Nephron (organoid): Measurements from ENCODE around the gene ROCK2.
A peak's percentile ranks its signal among the peaks of the same experiment; 100 is the strongest.

Source experiments
- H3K27ac Mint-ChIP-seq, 3 experiments: 2 replicates each; pipeline ENCODE4 v1.8.0; 2020; ENCODE audit warnings: mixed read lengths in 3 of 3, mild to moderate bottlenecking in 2 of 3, moderate library complexity in 1 of 3
- H3K27me3 Mint-ChIP-seq: 2 replicates; pipeline ENCODE4 v1.8.0; 2021; ENCODE audit warnings: low read depth, mild to moderate bottlenecking, moderate library complexity, mixed read lengths
- H3K36me3 Mint-ChIP-seq: 2 replicates; pipeline ENCODE4 v1.8.0; 2020; ENCODE audit warnings: low read depth, mixed read lengths
- H3K4me1 Mint-ChIP-seq: 2 replicates; pipeline ENCODE4 v1.8.0; 2020; ENCODE audit warnings: mixed read lengths
- H3K4me3 Mint-ChIP-seq, 3 experiments: 2 replicates each; pipeline ENCODE4 v1.8.0; 2020; ENCODE audit warnings: mild to moderate bottlenecking in 3 of 3, mixed read lengths in 3 of 3, moderate library complexity in 2 of 3
- H3K9me3 Mint-ChIP-seq: 2 replicates; pipeline ENCODE4 v1.8.0; 2020; ENCODE audit warnings: mixed read lengths
- TF ChIP-seq, protein P1 (sequence below), 3 experiments: fragments of 200-600 bp; sonication (generic); IDR thresholded peaks; one replicate each; pipeline ENCODE4 v1.5.0; 2021; ENCODE audit warnings: antibody characterized with exemption in 3 of 3; ENCODE audit not compliant: unreplicated experiment in 3 of 3

ROCK2 gene

GRCh38 chr2:11389052-11389420 is 44.6 kb upstream of the ROCK2 start:
- H3K9me3 Mint-ChIP-seq, result no peaks in the 10 kb centered on the region
- H3K27ac Mint-ChIP-seq, result peak overlapping the region; percentile 72 to 94 (median 93)
- no peak overlapping the region for H3K4me3 Mint-ChIP-seq
- TF ChIP-seq, protein P1, sequence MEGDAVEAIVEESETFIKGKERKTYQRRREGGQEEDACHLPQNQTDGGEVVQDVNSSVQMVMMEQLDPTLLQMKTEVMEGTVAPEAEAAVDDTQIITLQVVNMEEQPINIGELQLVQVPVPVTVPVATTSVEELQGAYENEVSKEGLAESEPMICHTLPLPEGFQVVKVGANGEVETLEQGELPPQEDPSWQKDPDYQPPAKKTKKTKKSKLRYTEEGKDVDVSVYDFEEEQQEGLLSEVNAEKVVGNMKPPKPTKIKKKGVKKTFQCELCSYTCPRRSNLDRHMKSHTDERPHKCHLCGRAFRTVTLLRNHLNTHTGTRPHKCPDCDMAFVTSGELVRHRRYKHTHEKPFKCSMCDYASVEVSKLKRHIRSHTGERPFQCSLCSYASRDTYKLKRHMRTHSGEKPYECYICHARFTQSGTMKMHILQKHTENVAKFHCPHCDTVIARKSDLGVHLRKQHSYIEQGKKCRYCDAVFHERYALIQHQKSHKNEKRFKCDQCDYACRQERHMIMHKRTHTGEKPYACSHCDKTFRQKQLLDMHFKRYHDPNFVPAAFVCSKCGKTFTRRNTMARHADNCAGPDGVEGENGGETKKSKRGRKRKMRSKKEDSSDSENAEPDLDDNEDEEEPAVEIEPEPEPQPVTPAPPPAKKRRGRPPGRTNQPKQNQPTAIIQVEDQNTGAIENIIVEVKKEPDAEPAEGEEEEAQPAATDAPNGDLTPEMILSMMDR (IDR thresholded peaks at IDR 0.05; ENCODE audit: unreplicated experiment in 3 of 3), result no peak
- no peaks in the 10 kb centered on the region for H3K36me3 Mint-ChIP-seq
- H3K4me1 Mint-ChIP-seq, result peaks cover 50% of the 10 kb centered on the region
- H3K27me3 Mint-ChIP-seq, result peaks cover 11% of the 10 kb centered on the region

DNA sequence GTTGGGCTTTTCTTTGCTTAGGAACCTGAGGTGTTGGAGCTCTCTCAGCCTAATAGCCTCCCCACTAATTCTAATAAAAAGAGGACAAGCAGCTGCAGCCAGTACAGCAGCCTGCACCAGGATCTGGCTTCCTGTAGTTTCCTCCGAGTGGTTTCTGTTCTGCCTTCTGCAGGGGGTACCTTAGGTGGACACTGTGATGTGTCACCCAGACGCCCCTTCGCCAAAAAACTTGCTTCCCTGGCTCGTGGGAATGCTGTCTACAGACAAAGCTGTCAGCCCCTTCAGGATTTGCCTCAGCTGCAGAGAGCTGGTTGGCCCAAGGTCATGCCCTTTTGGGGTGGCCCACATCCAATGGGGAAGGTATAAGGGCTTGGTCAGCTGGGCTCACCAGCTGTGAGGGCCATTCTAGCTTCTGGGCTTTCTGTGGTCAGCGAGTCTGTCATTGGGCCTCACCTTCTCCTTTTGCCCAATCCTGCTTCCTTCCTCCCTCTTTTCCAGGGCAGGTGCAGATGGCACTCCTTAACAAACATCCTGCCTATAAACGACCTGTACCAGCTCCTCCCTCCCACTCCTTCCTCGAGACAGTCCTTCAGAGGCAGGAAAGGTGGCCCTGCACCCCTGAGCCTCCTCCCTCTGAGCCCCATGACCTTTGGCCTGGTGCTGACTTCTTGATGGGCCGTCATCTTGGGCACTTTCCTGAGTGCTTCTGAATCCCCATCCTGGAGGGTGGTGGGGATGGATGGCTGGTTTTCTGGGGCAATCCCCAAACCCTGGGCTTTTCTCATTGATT is 44.0 kb upstream of the ROCK2 start:
- TF ChIP-seq, protein P1 (IDR thresholded peaks at IDR 0.05; ENCODE audit: unreplicated experiment in 3 of 3), result no peak
- Mint-ChIP-seq H3K36me3 (no peaks in the 10 kb centered on the region), H3K27me3 (peaks cover 11% of the 10 kb centered on the region), H3K4me1 (peaks cover 44% of the 10 kb centered on the region), H3K4me3 (no peak overlapping the region), H3K9me3 (no peaks in the 10 kb centered on the region), H3K27ac (peak overlapping the region in 2 of 3 experiments; percentile 93 to 94)

GRCh38 chr2:11387843-11388242 is 43.4 kb upstream of the ROCK2 start:
- peaks cover 41% of the 10 kb centered on the region for H3K4me1 Mint-ChIP-seq
- TF ChIP-seq, protein P1 (IDR thresholded peaks at IDR 0.05; ENCODE audit: unreplicated experiment in 3 of 3), result no peak
- no peaks in the 10 kb centered on the region for H3K9me3 Mint-ChIP-seq
- no peaks in the 10 kb centered on the region for H3K36me3 Mint-ChIP-seq
- peak overlapping the region in 2 of 3 experiments; percentile 51 to 68 for H3K27ac Mint-ChIP-seq
- H3K27me3 Mint-ChIP-seq, result peaks cover 11% of the 10 kb centered on the region
- no peak overlapping the region for H3K4me3 Mint-ChIP-seq

GRCh38 chr2:11387100-11387390 is 42.6 kb upstream of the ROCK2 start:
- no peak overlapping the region for H3K4me3 Mint-ChIP-seq
- no peaks in the 10 kb centered on the region for H3K36me3 Mint-ChIP-seq
- H3K27ac Mint-ChIP-seq, result no peak overlapping the region
- H3K4me1 Mint-ChIP-seq, result peaks cover 38% of the 10 kb centered on the region
- TF ChIP-seq, protein P1 (IDR thresholded peaks at IDR 0.05; ENCODE audit: unreplicated experiment in 3 of 3), result no peak
- H3K9me3 Mint-ChIP-seq, result no peaks in the 10 kb centered on the region
- H3K27me3 Mint-ChIP-seq, result peaks cover 11% of the 10 kb centered on the region

GRCh38 chr2:11385847-11386246 is 41.4 kb upstream of the ROCK2 start:
- H3K4me1 Mint-ChIP-seq, result peaks cover 27% of the 10 kb centered on the region
- TF ChIP-seq, protein P1 (IDR thresholded peaks at IDR 0.05; ENCODE audit: unreplicated experiment in 3 of 3), result no peak
- H3K27ac Mint-ChIP-seq, result peak overlapping the region in 1 of 3 experiments; percentile 22
- no peaks in the 10 kb centered on the region for H3K9me3 Mint-ChIP-seq
- H3K36me3 Mint-ChIP-seq, result no peaks in the 10 kb centered on the region
- peaks cover 11% of the 10 kb centered on the region for H3K27me3 Mint-ChIP-seq
- H3K4me3 Mint-ChIP-seq, result no peak overlapping the region

- peaks cover 11% of the 10 kb centered on the region for H3K27me3 Mint-ChIP-seq
- TF ChIP-seq, protein P1 (IDR thresholded peaks at IDR 0.05; ENCODE audit: unreplicated experiment in 3 of 3), result no peak
These were observed 40.8 kb upstream of the ROCK2 start for GRCh38 chr2:11385216-11385615.

More at GRCh38 chr2:11385216-11385615, 40.8 kb upstream of the ROCK2 start:
- Mint-ChIP-seq H3K27ac (no peak overlapping the region), H3K36me3 (no peaks in the 10 kb centered on the region), H3K4me1 (peaks cover 24% of the 10 kb centered on the region), H3K4me3 (no peak overlapping the region), H3K9me3 (no peaks in the 10 kb centered on the region)
